Transverse colon (tissue), 4 donors: ENCODE measurements around the gene CSNK1D. TPM values are rescaled to one million over a fixed set of nuclear protein-coding genes. Genes with fewer than 3 reads are reported as not detected.

Experiments used
- DNase-seq: peaks from one replicate; pipeline ENCODE4 v3.0.0-alpha.2; 2019
- H3K27ac ChIP-seq, 4 donors: fragments of 200-600 bp; sonication (generic); 2 replicates each; pipeline ENCODE4 v1.5.1; 2016 to 2018; ENCODE audit warnings: inconsistent platforms in 4 of 4
- H3K27me3 ChIP-seq: fragments of 200-600 bp; sonication (generic); 2 replicates; pipeline ENCODE4 v1.5.1; 2017; ENCODE audit warnings: inconsistent platforms
- H3K36me3 ChIP-seq, 4 donors: fragments of 200-600 bp; sonication (generic); 2 replicates each; pipeline ENCODE4 v1.5.1; 2017 to 2019; ENCODE audit warnings: inconsistent platforms in 4 of 4
- H3K4me1 ChIP-seq, 4 donors: fragments of 200-600 bp; sonication (generic); 2 replicates each; pipeline ENCODE4 v1.5.1; 2017 to 2020; ENCODE audit warnings: inconsistent platforms in 4 of 4
- H3K4me3 ChIP-seq, 4 donors: fragments of 200-600 bp; sonication (generic); 1 replicate in 1 of 4; 2 replicates in 3 of 4; pipeline versions ENCODE4 v1.5.1 to v1.6.1; 2017 to 2019; ENCODE audit warnings: inconsistent platforms in 4 of 4
- H3K9me3 ChIP-seq, 2 donors: fragments of 200-600 bp; sonication (generic); 2 replicates each; pipeline ENCODE4 v1.5.1; 2017 to 2019; ENCODE audit warnings: inconsistent platforms in 2 of 2
- EP300 ChIP-seq: sonication (generic); formaldehyde crosslinking; IDR thresholded peaks from one replicate; pipeline ENCODE4 v1.6.1; 2017; ENCODE audit warnings: antibody characterized with exemption, low read depth
- POLR2A ChIP-seq: fragments of 450-650 bp; IDR thresholded peaks from one replicate; pipeline ENCODE4 v1.6.1; 2016; ENCODE audit warnings: antibody characterized with exemption, mild to moderate bottlenecking, moderate library complexity
- POLR2AphosphoS5 ChIP-seq, 3 donors: sonication (generic); formaldehyde crosslinking; IDR thresholded peaks; one replicate each; pipeline ENCODE4 v1.6.1; 2016; ENCODE audit warnings: antibody characterized with exemption in 3 of 3
- WGBS, 2 donors: methylation state at CpG; one replicate each; pipeline ENCODE4 v1.1.5; 2018; ENCODE audit warnings: low coverage in 1 of 2; 5-methylcytosine and 5-hydroxymethylcytosine counted together
- in situ Hi-C, 4 donors: fragments of 200-750 bp; cut with MboI; loops; one replicate each; pipeline versions ENCODE4 v1.15.0 to v1.15.1; 2017; ENCODE audit warnings: low sequenced_read_pairs in 3 of 4, low pct_ligation_motif_present in 1 of 4, low pct_unique_long_range_greater_than_20kb in 1 of 4
- intact Hi-C: fragments of 100-400 bp; cut with DNase I; formaldehyde crosslinking; loops from one replicate; pipeline ENCODE4 v1.15.1; 2023; ENCODE audit warnings: low total_unique reads
- total RNA-seq, 4 donors: library from RNA; depleted of rRNA; stranded (reverse); fragments of >200 nt; gene quantifications; one replicate each; pipeline ENCODE4 v1.1.0, GENCODE V29; 2016
- TF ChIP-seq, protein P1 (sequence below), 5 experiments: fragments of 200-600 bp in 3 of 5; fragments of 450-650 bp in 2 of 5; sonication (generic) in 3 of 5; IDR thresholded peaks; 1 replicate in 2 of 5; 2 replicates in 3 of 5; pipeline ENCODE4 v1.5.1; 2016 to 2017; ENCODE audit warnings: antibody characterized with exemption in 5 of 5, inconsistent platforms in 3 of 5, mild to moderate bottlenecking in 2 of 5, moderate library complexity in 1 of 5

CSNK1D gene
- total RNA-seq, 4 donors from 2014 or later = 86.0 to 230 (median 148) TPM

DNA sequence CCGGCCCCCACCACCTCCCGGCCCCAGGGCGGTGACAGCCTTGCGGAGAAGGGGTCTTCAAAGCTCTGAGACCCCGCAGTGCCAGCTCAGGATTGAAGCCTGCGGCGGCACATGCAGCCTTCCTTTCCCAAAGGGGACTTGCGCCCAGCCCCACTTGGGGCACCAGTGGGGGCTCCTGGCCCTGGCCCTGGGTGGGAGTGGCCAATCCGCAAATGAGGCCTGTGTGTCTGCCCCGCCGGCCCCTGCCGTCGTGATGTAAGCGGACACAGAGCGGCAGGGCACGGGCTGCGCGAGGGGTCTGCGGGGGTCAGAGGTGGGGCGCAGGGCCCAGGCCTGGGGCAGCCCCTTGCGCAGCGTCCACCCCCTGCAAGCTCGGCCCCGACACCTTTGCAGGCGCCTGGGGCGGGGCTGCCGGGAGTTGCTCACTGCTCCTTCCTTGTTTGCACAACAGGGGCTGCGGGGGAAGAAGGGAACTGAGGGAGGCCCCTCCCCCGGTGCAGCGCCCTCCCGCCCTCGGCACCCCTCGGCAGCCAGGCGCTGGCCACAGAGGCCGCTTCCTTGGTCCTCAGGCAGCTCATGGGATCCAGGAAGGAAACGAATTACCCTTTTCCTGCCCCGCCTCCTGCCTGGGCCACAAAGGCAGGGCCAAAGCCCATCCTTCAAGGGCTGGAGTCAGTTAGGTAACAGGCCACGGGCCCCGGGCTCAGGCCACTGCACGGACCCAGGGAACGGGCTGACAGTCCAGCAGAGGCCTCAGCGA is 41.8 kb downstream of the CSNK1D start:
- peak; percentile 83 for DNase-seq
- in situ Hi-C loops = no loop called here
- Histone ChIP-seq H3K36me3 (no peaks in the 10 kb centered on the region), H3K27me3 (no peaks in the 10 kb centered on the region), H3K9me3 (no peaks in the 10 kb centered on the region), H3K4me1 (peaks cover 31 to 67% (median 58%) of the 10 kb centered on the region in 4 donors), H3K4me3 (peak overlapping the region; percentile 46 to 75 (median 55)), H3K27ac (peak overlapping the region; percentile 90 to 95 (median 92))
- 10% methylated on average over 33 of the region's 42 CpGs; no CpG with 5 or more reads in 1 of the 2 donors for WGBS, 2 donors
- TF ChIP-seq EP300 (no peak), POLR2AphosphoS5 (IDR thresholded peaks at IDR 0.05) (peak; percentile 48 to 69 (median 52)), POLR2A (peak; percentile 56)
- intact Hi-C loops = no loop called here

DNA sequence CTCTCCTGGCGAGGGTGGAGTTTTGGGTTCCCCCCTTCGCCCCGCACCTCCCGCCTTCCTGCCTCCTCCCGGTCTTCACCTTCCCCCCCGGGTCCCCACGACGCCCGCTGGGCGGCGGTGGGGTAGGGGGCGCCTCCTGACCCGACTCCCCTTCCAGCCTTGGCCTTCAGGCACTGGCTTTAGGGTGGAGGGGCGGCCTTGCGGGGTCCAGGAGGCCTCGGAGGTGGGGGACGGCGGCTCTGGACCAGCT is 42.3 kb downstream of the CSNK1D start:
- TF ChIP-seq, protein P1, sequence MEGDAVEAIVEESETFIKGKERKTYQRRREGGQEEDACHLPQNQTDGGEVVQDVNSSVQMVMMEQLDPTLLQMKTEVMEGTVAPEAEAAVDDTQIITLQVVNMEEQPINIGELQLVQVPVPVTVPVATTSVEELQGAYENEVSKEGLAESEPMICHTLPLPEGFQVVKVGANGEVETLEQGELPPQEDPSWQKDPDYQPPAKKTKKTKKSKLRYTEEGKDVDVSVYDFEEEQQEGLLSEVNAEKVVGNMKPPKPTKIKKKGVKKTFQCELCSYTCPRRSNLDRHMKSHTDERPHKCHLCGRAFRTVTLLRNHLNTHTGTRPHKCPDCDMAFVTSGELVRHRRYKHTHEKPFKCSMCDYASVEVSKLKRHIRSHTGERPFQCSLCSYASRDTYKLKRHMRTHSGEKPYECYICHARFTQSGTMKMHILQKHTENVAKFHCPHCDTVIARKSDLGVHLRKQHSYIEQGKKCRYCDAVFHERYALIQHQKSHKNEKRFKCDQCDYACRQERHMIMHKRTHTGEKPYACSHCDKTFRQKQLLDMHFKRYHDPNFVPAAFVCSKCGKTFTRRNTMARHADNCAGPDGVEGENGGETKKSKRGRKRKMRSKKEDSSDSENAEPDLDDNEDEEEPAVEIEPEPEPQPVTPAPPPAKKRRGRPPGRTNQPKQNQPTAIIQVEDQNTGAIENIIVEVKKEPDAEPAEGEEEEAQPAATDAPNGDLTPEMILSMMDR (IDR thresholded peaks at IDR 0.05) = no peak
- TF ChIP-seq POLR2A = no peak
- TF ChIP-seq POLR2AphosphoS5 (IDR thresholded peaks at IDR 0.05) = no peak
- TF ChIP-seq EP300 = no peak
- intact Hi-C loops = no loop called here
- peaks cover 26 to 62% (median 54%) of the 10 kb centered on the region in 4 donors for H3K4me1 ChIP-seq
- H3K36me3 ChIP-seq = no peaks in the 10 kb centered on the region
- peak overlapping the region; percentile 90 to 95 (median 92) for H3K27ac ChIP-seq
- DNase-seq = no peak
- in situ Hi-C loops = no loop called here
- 5% methylated on average over 18 of the region's 18 CpGs; no CpG with 5 or more reads in 1 of the 2 donors for WGBS, 2 donors
- H3K9me3 ChIP-seq = no peaks in the 10 kb centered on the region
- H3K4me3 ChIP-seq = peak overlapping the region; percentile 46 to 75 (median 55)
- no peaks in the 10 kb centered on the region for H3K27me3 ChIP-seq

DNA sequence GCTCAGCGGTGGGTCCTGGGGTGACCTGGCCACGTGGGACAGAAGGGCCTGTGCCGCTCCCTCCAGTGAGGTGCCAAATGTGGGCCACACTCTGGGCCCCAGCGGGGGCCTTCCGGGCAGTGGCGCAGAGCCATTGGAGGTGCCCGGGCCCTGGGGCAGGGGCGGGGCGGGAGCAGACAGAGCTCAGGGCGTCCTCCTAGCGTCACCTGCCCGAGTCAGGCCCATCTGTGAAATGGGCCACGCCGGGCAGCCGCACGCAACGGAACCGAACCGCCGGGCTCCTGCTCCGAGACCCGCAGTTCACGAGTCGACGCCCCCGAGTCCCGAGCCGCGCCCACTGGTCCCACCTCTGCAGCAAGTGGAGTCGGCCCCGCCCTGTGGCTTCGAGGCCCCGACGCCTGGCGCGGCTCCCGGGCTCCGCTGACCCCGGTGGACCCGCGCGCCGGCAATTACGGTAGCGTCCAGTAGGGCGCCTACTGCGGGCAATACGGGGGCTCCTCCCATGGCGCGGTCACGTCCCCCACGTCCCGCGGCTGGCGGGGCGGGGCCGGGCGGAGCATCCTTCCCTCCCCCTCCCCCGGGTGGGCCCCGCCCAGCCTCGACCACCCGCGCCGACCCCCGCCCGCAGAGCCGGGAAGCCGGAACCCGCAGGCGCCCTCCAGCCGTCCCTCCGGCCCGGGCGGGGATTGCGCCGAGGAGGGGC is 42.7 kb downstream of the CSNK1D start:
- no peaks in the 10 kb centered on the region for H3K27me3 ChIP-seq
- intact Hi-C loops (no loop called here), in situ Hi-C loops (no loop called here)
- H3K36me3 ChIP-seq = no peaks in the 10 kb centered on the region
- peak; percentile 92 for DNase-seq
- H3K9me3 ChIP-seq = no peaks in the 10 kb centered on the region
- WGBS, 2 donors = 1% methylated on average over 36 of the region's 76 CpGs; no CpG with 5 or more reads in 1 of the 2 donors
- TF ChIP-seq EP300 = no peak
- peak; percentile 26 for TF ChIP-seq POLR2A
- peak; percentile 9 to 60 (median 51) for TF ChIP-seq POLR2AphosphoS5 (IDR thresholded peaks at IDR 0.05)
- TF ChIP-seq, protein P1 (IDR thresholded peaks at IDR 0.05) = peak; percentile 64 to 90 (median 66)
- peak overlapping the region; percentile 90 to 95 (median 92) for H3K27ac ChIP-seq
- H3K4me3 ChIP-seq = peak overlapping the region; percentile 46 to 75 (median 55)
- H3K4me1 ChIP-seq = peaks cover 21 to 58% (median 49%) of the 10 kb centered on the region in 4 donors

DNA sequence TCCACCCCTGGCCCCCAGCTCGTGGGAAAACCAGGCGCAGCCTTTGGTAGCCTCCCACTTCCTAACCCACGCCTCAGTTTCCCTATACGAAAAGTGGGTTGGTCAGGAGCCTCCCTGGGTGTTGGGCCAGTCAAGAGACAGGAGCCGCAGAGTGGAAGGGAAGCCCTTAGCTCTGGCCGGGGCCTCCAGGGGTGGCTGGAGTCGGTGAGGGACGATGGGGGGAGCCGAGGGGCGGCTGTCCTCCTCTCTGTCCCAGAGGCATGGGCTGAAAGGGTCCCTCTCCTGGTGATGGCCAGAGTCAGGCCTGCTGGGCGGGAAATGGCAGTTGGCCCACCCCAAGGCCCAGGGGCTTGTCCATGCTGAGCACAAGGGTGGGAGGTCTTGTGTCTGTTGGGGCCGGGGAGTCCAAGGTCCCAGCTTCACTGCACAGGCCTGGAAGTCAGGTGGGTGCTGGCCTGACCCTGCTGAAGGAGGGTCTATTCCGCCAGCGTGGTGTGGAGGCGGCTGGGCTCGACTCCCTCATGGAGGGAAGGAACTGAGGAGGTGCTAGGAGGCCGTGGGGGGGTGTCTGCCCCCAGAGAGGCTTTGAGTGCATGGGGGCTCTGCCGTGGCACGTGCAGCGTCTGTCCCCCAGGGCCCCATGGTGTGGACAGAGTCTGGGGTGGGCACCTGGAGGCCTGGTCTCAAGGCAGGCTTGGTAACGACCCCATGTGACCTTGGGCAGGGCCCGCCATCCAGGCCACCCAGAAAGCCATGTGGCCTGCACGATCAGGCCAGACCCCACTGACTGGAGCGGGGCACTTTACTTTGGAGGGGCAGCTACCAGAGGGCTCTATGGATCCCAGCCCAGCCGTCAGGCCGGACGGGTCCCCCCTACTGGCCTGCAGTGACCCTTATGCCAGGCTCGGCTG is 43.5 kb downstream of the CSNK1D start:
- no peaks in the 10 kb centered on the region for H3K9me3 ChIP-seq
- intact Hi-C loops (no loop called here), in situ Hi-C loops (no loop called here)
- H3K27me3 ChIP-seq = no peaks in the 10 kb centered on the region
- peak; percentile 27 for DNase-seq
- peak overlapping the region; percentile 54 to 94 (median 69) for H3K4me3 ChIP-seq
- WGBS, 2 donors = 35 to 55% methylated on average over 6 to 20 of the region's 28 CpGs
- peak overlapping the region; percentile 90 to 95 (median 92) for H3K27ac ChIP-seq
- H3K4me1 ChIP-seq = peaks cover 21 to 50% (median 46%) of the 10 kb centered on the region in 4 donors
- TF ChIP-seq, protein P1 (IDR thresholded peaks at IDR 0.05) = no peak
- TF ChIP-seq EP300 = no peak
- TF ChIP-seq POLR2AphosphoS5 (IDR thresholded peaks at IDR 0.05) = no peak
- no peak for TF ChIP-seq POLR2A
- H3K36me3 ChIP-seq = no peaks in the 10 kb centered on the region
